Endothelial cell of umbilical vein (primary cell): Measurements from ENCODE around the gene ITGA2B. TPM values are rescaled to one million over a fixed set of nuclear protein-coding genes. Genes with fewer than 3 reads are reported as not detected.

Experiments
- BruUV-seq: library from RNA; stranded (reverse); fragments of 400-500 nt; replicated peaks from 2 replicates; lab custom pipeline; 2021; lab: Mats Ljungman, UMichigan
- CTCF ChIA-PET: fragments of 300-600, 350-600 bp; sonication (Branson Sonifier 250); formaldehyde crosslinking; loops from one replicate; lab custom pipeline; 2021; ENCODE audit warnings: antibody characterized with exemption, inconsistent platforms; lab: Charles Lee
- POLR2A ChIA-PET: fragments of 300-600, 350-600 bp; sonication (Branson Sonifier 250); formaldehyde crosslinking; loops from one replicate; lab custom pipeline; 2021; ENCODE audit warnings: antibody characterized with exemption, inconsistent platforms; lab: Charles Lee
- DNase-seq: peaks from one replicate; pipeline ENCODE4 v3.0.0-alpha.2; 2011; ENCODE audit warnings: low read depth, low spot score
- FAIRE-seq: peaks from 2 replicates; lab custom pipeline; 2011; peaks lifted over from hg19 to GRCh38; lab: Jason Lieb, UNC
- H2AFZ ChIP-seq: 2 replicates; pipeline ENCODE4 v1.6.0; 2012; ENCODE audit warnings: low read depth, low read length, control low read depth, inconsistent platforms
- H3K27ac ChIP-seq: 2 replicates; pipeline ENCODE4 v1.5.1; 2011; ENCODE audit warnings: low read depth, mild to moderate bottlenecking, control low read depth, low read length, moderate library complexity; ENCODE audit not compliant: insufficient read depth
- H3K27me3 ChIP-seq, 2 experiments: 2 replicates each; pipeline versions ENCODE4 v1.6.0 to v1.6.1; 2011; ENCODE audit warnings: low read length in 2 of 2, mixed read lengths in 1 of 2; ENCODE audit not compliant: control insufficient read depth in 2 of 2, insufficient read depth in 2 of 2
- H3K36me3 ChIP-seq, 2 experiments: 2 replicates in 1 of 2; 3 replicates in 1 of 2; pipeline ENCODE4 v1.5.1; 2011; ENCODE audit warnings: low read length in 2 of 2, mild to moderate bottlenecking in 1 of 2, moderate library complexity in 1 of 2; ENCODE audit not compliant: control insufficient read depth in 2 of 2, insufficient read depth in 2 of 2; ENCODE audit errors: extremely low read depth in 1 of 2
- H3K4me1 ChIP-seq: 3 replicates; pipeline ENCODE4 v1.5.1; 2011; ENCODE audit warnings: mild to moderate bottlenecking, low read length; ENCODE audit not compliant: control insufficient read depth, insufficient read depth; ENCODE audit errors: extremely low read depth
- H3K4me2 ChIP-seq: 2 replicates; pipeline ENCODE4 v1.6.1; 2011; ENCODE audit warnings: low read length, control low read depth, mixed read lengths; ENCODE audit not compliant: insufficient read depth
- H3K4me3 ChIP-seq, 3 experiments: fragments of 200-600 bp in 1 of 3; sonication (generic), shearing (Covaris generic) in 1 of 3; replicated peaks in 1 of 3; 2 replicates each; pipeline ENCODE4 v1.5.1; 2011 to 2016; ENCODE audit warnings: control low read depth in 3 of 3, low read length in 3 of 3, mild to moderate bottlenecking in 2 of 3, inconsistent platforms in 1 of 3, low read depth in 1 of 3, moderate library complexity in 1 of 3; ENCODE audit not compliant: insufficient read depth in 1 of 3
- H3K79me2 ChIP-seq: 2 replicates; pipeline ENCODE4 v1.6.0; 2012; ENCODE audit warnings: low read length, inconsistent platforms; ENCODE audit not compliant: control insufficient read depth, insufficient read depth
- H3K9ac ChIP-seq: replicated peaks from 2 replicates; pipeline ENCODE3; 2011; ENCODE audit warnings: low read length, control low read depth; ENCODE audit not compliant: insufficient read depth; ENCODE audit errors: extremely low read depth
- H3K9me1 ChIP-seq: replicated peaks from 3 replicates; pipeline ENCODE4 v1.6.0; 2011; ENCODE audit warnings: mild to moderate bottlenecking, low read length; ENCODE audit not compliant: control insufficient read depth, insufficient read depth; ENCODE audit errors: extremely low read depth
- H3K9me3 ChIP-seq: replicated peaks from 2 replicates; pipeline ENCODE4 v1.5.1; 2012; ENCODE audit warnings: low read length, inconsistent platforms; ENCODE audit not compliant: control insufficient read depth, insufficient read depth
- H4K20me1 ChIP-seq: replicated peaks from 2 replicates; pipeline ENCODE3; 2011; ENCODE audit warnings: mild to moderate bottlenecking, low read length; ENCODE audit not compliant: control insufficient read depth, insufficient read depth; ENCODE audit errors: extremely low read depth
- EZH2 ChIP-seq: IDR thresholded peaks from 2 replicates; pipeline ENCODE4 v1.6.1; 2012; ENCODE audit warnings: borderline replicate concordance, low read depth, mild to moderate bottlenecking, moderate library complexity, low read length, inconsistent platforms; ENCODE audit not compliant: severe bottlenecking
- FOS ChIP-seq: IDR thresholded peaks from 2 replicates; pipeline ENCODE4 v1.6.1; 2011; ENCODE audit warnings: mild to moderate bottlenecking, low read length, moderate library complexity, borderline replicate concordance; ENCODE audit not compliant: insufficient read depth
- GATA2 ChIP-seq: IDR thresholded peaks from 2 replicates; pipeline ENCODE4 v1.7.0; 2011; ENCODE audit warnings: low read depth, mild to moderate bottlenecking, moderate library complexity, mixed read lengths, low read length; ENCODE audit not compliant: insufficient read length, insufficient read depth
- JUN ChIP-seq: IDR thresholded peaks from 2 replicates; pipeline ENCODE4 v1.6.1; 2011; ENCODE audit warnings: borderline replicate concordance, low read depth; ENCODE audit not compliant: insufficient read length, insufficient read depth
- MAX ChIP-seq: IDR thresholded peaks from 2 replicates; pipeline ENCODE4 v1.6.1; 2011; ENCODE audit not compliant: insufficient read depth, insufficient read length
- MYC ChIP-seq: IDR thresholded peaks from one replicate; pipeline ENCODE4 v1.6.1; 2011; ENCODE audit warnings: mild to moderate bottlenecking, low read depth, low read length
- POLR2A ChIP-seq: IDR thresholded peaks from 2 replicates; pipeline ENCODE4 v1.6.1; 2012; ENCODE audit warnings: low read depth, mild to moderate bottlenecking, control low read depth, low read length
- POLR2AphosphoS5 ChIP-seq: IDR thresholded peaks from 2 replicates; pipeline ENCODE4 v1.6.1; 2012; ENCODE audit warnings: low read depth, mild to moderate bottlenecking, control low read depth, low read length, moderate library complexity; ENCODE audit not compliant: insufficient read depth
- dilution Hi-C: fragments of 300-500 bp; cut with MboI; formaldehyde crosslinking; loops from one replicate; pipeline ENCODE4 v1.15.0; 2019; ENCODE audit warnings: low sequenced_read_pairs; ENCODE audit not compliant: extremely low pct_ligation_motif_present
- intact Hi-C: fragments of 100-400 bp; cut with micrococcal nuclease; formaldehyde crosslinking; loops from one replicate; pipeline ENCODE4 v1.10.0; 2022
- polyA plus RNA-seq, 4 experiments: library from polyadenylated mRNA; depleted of rRNA in 3 of 4; stranded (reverse) in 3 of 4; unstranded in 1 of 4; fragments of >200 nt; gene quantifications; 2 replicates each; pipeline versions ENCODE4 v1.2.1 to v1.2.3, GENCODE V29; 2011 to 2012; ENCODE audit warnings: missing spikeins in 1 of 4
- total RNA-seq: library from RNA; stranded (reverse); gene quantifications from 2 replicates; pipeline ENCODE4 v1.2.3, GENCODE V29; 2021
- TF ChIP-seq, protein P1 (sequence below), 2 donors: IDR thresholded peaks; 1 replicate in 1 of 2; 2 replicates in 1 of 2; pipeline ENCODE4 v1.5.1; 2011; ENCODE audit warnings: low read length in 2 of 2, mild to moderate bottlenecking in 2 of 2, moderate library complexity in 2 of 2, control low read depth in 1 of 2, inconsistent platforms in 1 of 2, low read depth in 1 of 2; ENCODE audit not compliant: insufficient read depth in 1 of 2; ENCODE audit errors: extremely low read depth in 1 of 2

The ITGA2B gene
- total and polyA plus RNA-seq, 2 donors (not counting 3 experiments of a cell fraction or from before 2014, with no cell fraction given), result 0.26 to 0.82 TPM

GRCh38 chr17:44396946-44397345, 7.5 kb upstream of the ITGA2B start:
- BruUV-seq, result TSS peak; percentile 3
- Histone ChIP-seq H3K79me2 (no peaks in the 10 kb centered on the region), H4K20me1 (no peaks in the 10 kb centered on the region), H3K27me3 (no peaks in the 10 kb centered on the region), H3K4me1 (no peaks in the 10 kb centered on the region), H2AFZ (no peak overlapping the region), H3K36me3 (peaks cover 8 to 25% of the 10 kb centered on the region in 2 experiments), H3K4me3 (no peak overlapping the region), H3K27ac (no peak overlapping the region), H3K4me2 (no peak overlapping the region), H3K9me3 (no peaks in the 10 kb centered on the region), H3K9me1 (no peaks in the 10 kb centered on the region), H3K9ac (no peak overlapping the region)
- FAIRE-seq (no peak), DNase-seq (no peak)
- CTCF ChIA-PET, result interaction anchor here (1.0 to 9.2 kb wide), 3 partner anchors 48 to 126 kb away, joined by 3 to 86 read pairs (median 5); no protein-coding TSS in a partner anchor
- POLR2A ChIA-PET, result no interaction called here
- TF ChIP-seq, protein P1, sequence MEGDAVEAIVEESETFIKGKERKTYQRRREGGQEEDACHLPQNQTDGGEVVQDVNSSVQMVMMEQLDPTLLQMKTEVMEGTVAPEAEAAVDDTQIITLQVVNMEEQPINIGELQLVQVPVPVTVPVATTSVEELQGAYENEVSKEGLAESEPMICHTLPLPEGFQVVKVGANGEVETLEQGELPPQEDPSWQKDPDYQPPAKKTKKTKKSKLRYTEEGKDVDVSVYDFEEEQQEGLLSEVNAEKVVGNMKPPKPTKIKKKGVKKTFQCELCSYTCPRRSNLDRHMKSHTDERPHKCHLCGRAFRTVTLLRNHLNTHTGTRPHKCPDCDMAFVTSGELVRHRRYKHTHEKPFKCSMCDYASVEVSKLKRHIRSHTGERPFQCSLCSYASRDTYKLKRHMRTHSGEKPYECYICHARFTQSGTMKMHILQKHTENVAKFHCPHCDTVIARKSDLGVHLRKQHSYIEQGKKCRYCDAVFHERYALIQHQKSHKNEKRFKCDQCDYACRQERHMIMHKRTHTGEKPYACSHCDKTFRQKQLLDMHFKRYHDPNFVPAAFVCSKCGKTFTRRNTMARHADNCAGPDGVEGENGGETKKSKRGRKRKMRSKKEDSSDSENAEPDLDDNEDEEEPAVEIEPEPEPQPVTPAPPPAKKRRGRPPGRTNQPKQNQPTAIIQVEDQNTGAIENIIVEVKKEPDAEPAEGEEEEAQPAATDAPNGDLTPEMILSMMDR (IDR thresholded peaks at IDR 0.05; ENCODE audit: extremely low read depth in 1 of 2, insufficient read depth in 1 of 2, low read depth in 1 of 2, low read length in 2 of 2), result no peak
- TF ChIP-seq JUN (no peak), FOS (no peak), EZH2 (no peak), GATA2 (no peak), MYC (no peak), MAX (no peak), POLR2A (no peak), POLR2AphosphoS5 (no peak)
- intact Hi-C loops, result no loop called here
- dilution Hi-C loops, result no loop called here
